K562 treated with DMSO at 1 percent for 24 hours (cell line): Measurements from ENCODE around the gene FAM193B. TPM values are rescaled to one million over a fixed set of nuclear protein-coding genes. Genes with fewer than 3 reads are reported as not detected.

ENCODE experiments used
- total RNA-seq: library from RNA; unstranded; fragments of 300-600 nt; gene quantifications from 2 replicates; pipeline ENCODE4 v1.2.3, GENCODE V29; 2022; ENCODE audit warnings: low read depth; ENCODE audit not compliant: insufficient read depth

FAM193B gene
- 29.7 and 41.0 TPM in 2 replicates for total RNA-seq

DNA sequence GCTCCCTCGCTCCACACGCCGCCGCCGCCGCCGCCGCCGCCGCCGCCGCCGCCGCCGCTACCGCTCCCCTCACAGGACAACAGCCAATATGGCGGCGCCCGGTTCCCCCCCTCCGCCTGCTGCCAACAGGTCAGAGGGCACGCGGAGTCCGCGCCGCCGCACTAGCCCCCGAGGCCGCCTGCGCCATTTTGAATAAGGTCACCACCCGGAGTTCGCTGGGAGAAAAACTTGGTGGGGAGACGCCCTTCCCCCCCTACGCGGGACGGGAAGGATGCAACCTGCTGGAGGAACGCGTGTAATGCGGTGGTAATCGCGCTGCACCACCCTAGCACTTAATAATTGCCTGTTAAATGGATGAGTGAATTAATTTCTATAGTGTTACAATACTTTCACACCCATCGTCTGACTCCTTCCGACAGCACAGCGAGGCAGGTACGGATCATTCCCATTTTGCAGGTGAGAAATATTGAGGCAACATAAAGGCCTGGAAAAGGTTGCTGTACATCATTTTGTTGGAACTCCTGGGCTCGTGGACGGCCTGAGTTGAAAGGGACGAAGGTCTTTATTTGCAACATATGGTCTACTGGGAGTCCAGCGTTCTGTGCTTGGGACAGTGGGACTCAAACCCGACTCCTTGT lies at the start of gene FAM193B:
TSS of gene FAM193B (minus strand) at position 90 of the 638 bp plus-strand sequence. CDS start 105 bp downstream, outside the sequence.

DNA sequence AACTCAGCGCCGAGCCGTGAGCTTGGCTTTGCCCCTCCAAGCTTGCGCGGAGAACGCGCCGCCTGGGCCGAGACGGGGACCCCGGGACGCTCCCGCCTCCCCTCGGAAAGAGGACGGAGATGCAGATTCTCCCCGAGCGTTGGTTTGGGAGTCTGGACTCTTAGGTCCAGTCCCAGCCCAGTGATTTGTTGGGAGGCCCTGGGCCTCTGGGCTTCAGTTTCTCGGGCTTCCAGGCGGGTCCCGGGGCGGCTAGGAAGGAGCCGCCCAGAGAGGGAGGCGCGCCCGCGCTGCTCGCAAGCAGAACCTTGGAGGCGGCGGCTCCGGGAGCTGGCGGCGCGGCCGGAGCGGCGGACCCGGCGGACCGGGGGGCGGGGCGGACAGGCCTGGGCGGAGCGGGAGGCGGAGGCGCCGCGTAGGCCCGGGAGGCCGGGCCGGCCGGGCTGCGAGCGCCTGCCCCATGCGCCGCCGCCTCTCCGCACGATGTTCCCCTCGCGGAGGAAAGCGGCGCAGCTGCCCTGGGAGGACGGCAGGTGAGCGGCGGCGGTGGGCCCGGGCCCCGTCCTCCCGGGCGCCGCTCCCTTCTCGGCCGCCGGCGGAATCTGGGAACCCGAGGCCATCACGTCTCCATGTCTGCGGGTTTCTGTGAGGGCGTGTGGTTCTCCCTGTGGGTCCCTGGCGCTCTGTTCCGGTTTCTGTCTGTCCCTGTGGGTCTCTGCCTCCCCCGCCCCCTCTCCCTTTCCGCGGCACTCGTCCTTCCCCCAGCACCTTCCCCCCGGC lies 45.6 kb upstream of the FAM193B start, which contains the start of gene B4GALT7:
TSS of gene B4GALT7 (plus strand) at position 402 of the 777 bp plus-strand sequence. CDS start at position 481, 79 bp downstream.

DNA sequence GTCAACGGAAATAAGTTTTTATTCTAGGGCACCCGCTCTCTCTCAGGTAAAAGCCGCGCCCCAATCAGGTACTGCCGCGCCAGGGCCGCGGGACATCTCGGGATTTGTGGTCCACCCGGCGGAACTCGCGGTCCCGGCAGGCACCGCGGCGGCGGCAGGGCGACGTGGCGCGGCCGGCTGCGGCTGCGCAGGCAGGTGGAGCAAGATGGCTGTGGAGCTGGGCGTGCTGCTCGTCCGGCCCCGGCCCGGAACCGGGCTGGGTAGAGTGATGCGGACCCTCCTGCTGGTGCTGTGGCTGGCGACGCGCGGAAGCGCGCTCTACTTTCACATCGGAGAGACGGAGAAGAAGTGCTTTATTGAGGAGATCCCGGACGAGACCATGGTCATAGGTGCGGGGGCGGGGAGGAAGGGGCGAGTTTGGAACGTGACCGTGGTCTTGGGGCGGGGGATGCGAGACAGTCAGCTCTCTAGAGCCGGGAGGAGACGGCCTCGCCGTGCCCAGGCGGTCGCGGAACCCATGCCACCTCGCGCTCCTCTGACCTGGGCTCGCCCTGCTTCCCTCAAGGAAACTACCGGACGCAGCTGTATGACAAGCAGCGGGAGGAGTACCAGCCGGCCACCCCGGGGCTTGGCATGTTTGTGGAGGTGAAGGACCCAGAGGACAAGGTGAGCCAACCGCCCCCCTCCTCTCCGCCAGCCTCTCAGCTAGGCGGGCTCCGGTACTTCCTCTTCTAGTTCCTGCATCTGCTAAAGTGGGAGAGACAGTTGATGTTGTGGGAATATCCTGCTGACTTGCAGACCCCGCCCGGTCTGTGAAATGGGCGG lies 37.9 kb upstream of the FAM193B start, which contains the start of gene TMED9:
TSS of gene TMED9 (plus strand) at position 194 of the 825 bp plus-strand sequence. CDS start at position 206, 12 bp downstream.

DNA sequence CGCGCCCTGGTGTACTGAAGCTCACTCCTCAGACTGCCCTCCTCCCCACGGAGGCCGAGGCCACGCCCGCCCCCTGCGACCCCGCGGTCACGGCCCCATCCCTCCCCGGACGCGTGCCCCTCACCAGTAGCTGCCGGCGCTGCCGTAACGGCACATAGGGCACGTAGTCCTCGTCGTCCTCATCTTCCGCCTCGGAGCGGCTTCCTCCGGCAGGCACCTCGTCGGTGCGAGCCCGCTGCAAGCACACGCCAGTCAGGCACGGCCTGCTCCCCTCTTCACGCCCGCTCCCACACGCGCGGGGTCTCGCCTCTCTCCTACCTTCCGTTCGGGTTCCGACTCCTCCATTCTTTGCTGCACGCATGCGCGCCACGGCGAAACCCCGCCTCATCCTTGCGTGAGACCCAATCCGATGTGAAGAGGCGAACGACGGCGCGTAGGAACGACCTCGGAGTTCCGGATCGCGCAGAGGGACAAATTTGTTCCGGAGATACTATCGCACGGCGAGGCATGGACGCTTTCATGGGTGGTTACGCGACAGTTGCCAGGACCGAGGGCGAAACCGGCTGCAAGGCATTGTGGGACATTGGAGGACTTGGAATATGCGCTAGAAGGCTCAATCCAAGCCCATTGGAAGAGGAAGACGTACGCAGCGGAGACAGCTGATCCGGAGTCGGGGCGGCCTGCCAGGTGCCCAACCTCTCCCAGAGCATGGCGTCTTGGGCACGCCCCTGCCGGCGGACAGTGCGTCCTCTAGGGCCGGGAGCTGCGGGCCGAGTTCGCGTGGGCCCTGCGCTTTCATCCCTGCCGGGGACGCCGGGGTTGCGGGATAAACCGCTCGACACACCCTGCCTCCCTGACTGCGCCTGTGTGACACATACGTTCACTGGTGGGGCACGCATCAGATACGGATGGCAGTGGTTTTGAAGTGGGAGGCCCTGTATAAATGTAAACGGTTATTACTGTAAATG lies 37.5 kb downstream of the FAM193B start, which contains the start of gene DDX41:
TSS of gene DDX41 (minus strand) at position 361 of the 968 bp plus-strand sequence. CDS start at position 345, 16 bp downstream.

DNA sequence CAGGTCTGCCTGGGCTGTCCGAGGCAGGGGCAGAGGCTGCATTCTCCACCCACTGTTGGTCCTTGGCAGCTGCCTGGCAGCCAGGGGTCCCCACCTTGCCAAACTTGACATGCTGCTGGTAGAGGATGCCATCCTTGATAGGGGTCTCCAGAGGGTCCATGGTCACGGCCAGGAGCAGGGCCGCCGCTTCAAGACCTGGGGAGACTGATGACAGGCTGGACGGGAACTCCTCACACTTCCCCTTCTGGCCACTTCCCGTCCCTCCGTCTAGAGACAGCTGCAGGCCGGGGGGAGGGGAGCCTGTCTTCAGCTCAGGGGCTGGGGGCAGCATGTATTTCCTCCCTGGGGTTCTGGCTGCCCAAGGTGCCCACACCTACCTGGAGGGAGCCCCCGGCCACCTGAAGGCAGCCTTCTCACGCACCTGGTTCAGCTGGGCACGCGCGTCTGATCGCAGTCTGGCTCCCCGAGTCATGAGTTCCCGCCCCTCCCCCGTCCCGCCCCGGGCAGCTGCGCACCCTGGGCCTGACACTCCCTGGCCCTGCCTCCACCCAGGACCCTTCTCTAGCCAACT lies 44.9 kb downstream of the FAM193B start, which contains the start of gene DOK3:
TSS of gene DOK3 (minus strand) at position 446 of the 571 bp plus-strand sequence. CDS start at position 160, 286 bp downstream.

DNA sequence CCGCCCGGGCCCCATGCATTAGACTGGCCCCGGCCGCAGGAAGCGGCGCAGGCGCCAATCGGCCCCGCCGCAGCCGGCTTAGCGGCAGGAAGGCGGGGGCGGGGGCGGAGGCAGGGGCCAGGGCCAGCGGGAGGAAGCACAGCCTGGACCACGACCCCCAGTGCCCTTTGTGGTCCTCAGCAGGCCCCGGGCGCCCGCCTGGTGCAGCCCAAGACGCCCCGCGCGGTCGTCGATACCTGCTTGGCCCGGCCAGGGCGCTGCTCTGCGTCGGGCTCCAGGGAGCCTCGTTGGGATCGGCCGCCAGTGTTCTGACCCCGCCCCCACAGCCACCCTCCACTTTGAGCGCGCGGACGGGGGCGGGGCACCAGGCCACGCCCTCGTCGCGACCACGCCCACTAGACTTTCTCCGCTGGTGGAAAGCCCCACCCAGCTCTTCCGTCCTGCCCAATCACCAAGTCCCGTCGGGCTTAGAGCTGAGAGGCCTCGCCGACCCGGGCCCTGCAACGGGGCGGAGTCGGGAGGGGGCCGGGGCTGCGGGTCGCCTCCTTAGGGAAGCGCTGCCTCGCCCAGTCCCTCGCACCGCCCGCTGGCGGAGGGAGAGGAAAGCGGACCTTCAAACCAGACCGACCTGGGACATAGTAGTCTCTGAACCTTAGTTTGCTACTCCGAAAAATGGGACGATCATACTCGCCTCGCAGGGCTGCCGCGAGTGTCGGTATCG lies 56.9 kb downstream of the FAM193B start, which contains the start of gene PDLIM7:
TSS of gene PDLIM7 (minus strand) at position 313 of the 721 bp plus-strand sequence. CDS start 1,092 bp downstream, outside the sequence.

DNA sequence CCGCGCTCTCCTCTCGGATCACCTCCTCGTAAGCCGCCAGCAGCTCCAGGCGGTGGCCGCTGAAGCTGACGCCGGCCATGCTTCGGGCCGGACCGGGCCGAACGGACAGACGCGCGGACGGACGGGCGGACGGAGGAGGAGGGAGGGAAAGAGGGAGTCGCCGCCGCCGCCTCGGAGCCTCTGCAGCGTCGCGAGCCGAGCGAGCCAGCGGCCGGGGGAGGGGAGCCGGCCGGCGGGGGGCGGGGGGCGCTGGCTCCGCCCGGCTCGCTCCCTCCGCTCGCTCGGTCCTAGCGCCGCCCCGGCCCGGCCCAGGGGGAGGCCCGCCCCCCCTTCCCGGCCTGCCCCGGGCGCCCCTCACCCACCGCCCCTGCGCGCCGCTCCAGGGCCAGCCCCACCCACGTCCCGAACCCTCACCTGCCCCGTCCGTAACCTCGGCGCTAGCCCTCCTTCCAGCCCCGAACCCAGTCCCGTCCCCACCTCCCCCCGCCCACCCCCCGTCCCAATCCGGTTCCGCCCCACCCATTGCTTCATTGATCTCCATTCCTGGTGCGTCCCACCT lies 80.8 kb downstream of the FAM193B start, which contains the start of gene DBN1:
TSS of gene DBN1 (minus strand) at position 192 of the 559 bp plus-strand sequence. CDS start at position 79, 113 bp downstream.

Other genes with a start within 250 kb of the FAM193B start
- gene MXD3, start 242.7 kb downstream of the FAM193B start, total RNA-seq, result 58.8 and 72.8 TPM in 2 replicates
- 426 and 497 TPM in 2 replicates for gene LMAN2, start 202.9 kb downstream of the FAM193B start, total RNA-seq
- 81.9 and 107 TPM in 2 replicates for gene RGS14, start 196.6 kb downstream of the FAM193B start, total RNA-seq
- gene SLC34A1, start 170.1 kb downstream of the FAM193B start, total RNA-seq, result not detected in 2 replicates
- gene PFN3, start 153.9 kb downstream of the FAM193B start, total RNA-seq, result not detected in 2 replicates
- 19.3 and 20.7 TPM in 2 replicates for gene F12, start 145.0 kb downstream of the FAM193B start, total RNA-seq
- 89.2 and 102 TPM in 2 replicates for gene GRK6, start 127.9 kb downstream of the FAM193B start, total RNA-seq
- 5.4 and 7.9 TPM in 2 replicates for gene PRR7, start 107.7 kb downstream of the FAM193B start, total RNA-seq
- 40.6 and 45.5 TPM in 2 replicates for gene DBN1, start 80.9 kb downstream of the FAM193B start, total RNA-seq
- gene PDLIM7, start 57.0 kb downstream of the FAM193B start, total RNA-seq, result 153 and 165 TPM in 2 replicates
- gene DOK3, start 44.7 kb downstream of the FAM193B start, total RNA-seq, result 22.7 and 24.6 TPM in 2 replicates
- 101 and 128 TPM in 2 replicates for gene DDX41, start 37.6 kb downstream of the FAM193B start, total RNA-seq
- 315 and 324 TPM in 2 replicates for gene TMED9, start 37.6 kb upstream of the FAM193B start, total RNA-seq
- 34.8 and 41.3 TPM in 2 replicates for gene B4GALT7, start 45.6 kb upstream of the FAM193B start, total RNA-seq
- gene FAM153A, start 228.3 kb upstream of the FAM193B start, total RNA-seq, result not detected in 2 replicates